Upper lobe of left lung (tissue), 6 donors: ENCODE measurements around the gene TCF7L1. TPM values are rescaled to one million over a fixed set of nuclear protein-coding genes. Genes with fewer than 3 reads are reported as not detected.

Experiments used
- ATAC-seq, 2 donors: fragments of 200-7000 bp; cut with Tn5 transposase; one replicate each; pipeline ENCODE4 v1.9.1; 2022; ENCODE audit warnings: mild to moderate bottlenecking in 2 of 2, moderate library complexity in 2 of 2; ENCODE audit not compliant: low FRiP score in 2 of 2
- DNase-seq, 2 donors: peaks; one replicate each; pipeline ENCODE4 v3.0.0-alpha.2; 2019 to 2020
- H3K27ac ChIP-seq, 4 donors: fragments of 200-600 bp; sonication (generic); one replicate each; pipeline ENCODE4 v1.5.1; 2016 to 2019
- H3K27me3 ChIP-seq, 4 donors: fragments of 200-600 bp; sonication (generic); one replicate each; pipeline ENCODE4 v1.5.1; 2017 to 2019
- H3K36me3 ChIP-seq, 4 donors: fragments of 200-600 bp; sonication (generic); one replicate each; pipeline ENCODE4 v1.5.1; 2016 to 2019
- H3K4me1 ChIP-seq, 4 donors: fragments of 200-600 bp; sonication (generic); one replicate each; pipeline ENCODE4 v1.5.1; 2018 to 2019
- H3K4me3 ChIP-seq, 4 donors: fragments of 200-600 bp; sonication (generic); one replicate each; pipeline ENCODE4 v1.5.1; 2017 to 2019; ENCODE audit warnings: mild to moderate bottlenecking in 2 of 4, moderate library complexity in 1 of 4
- H3K9me3 ChIP-seq, 4 donors: fragments of 200-600 bp; sonication (generic); one replicate each; pipeline ENCODE4 v1.5.1; 2018 to 2019
- CTCF ChIP-seq, 6 experiments: fragments of 450-650 bp in 4 of 6; fragments of 200-600 bp in 2 of 6; sonication (generic) in 2 of 6; IDR thresholded peaks; one replicate each; pipeline ENCODE4 v1.5.1; 2016 to 2019; ENCODE audit warnings: antibody characterized with exemption in 6 of 6
- EP300 ChIP-seq, 4 donors: sonication (generic); formaldehyde crosslinking; IDR thresholded peaks; one replicate each; pipeline ENCODE4 v1.5.1; 2017; ENCODE audit warnings: antibody characterized with exemption in 4 of 4, control low read depth in 2 of 4
- POLR2A ChIP-seq, 4 donors: fragments of 450-650 bp; IDR thresholded peaks; one replicate each; pipeline ENCODE4 v1.5.1; 2016 to 2017; ENCODE audit warnings: antibody characterized with exemption in 4 of 4, mild to moderate bottlenecking in 2 of 4
- POLR2AphosphoS5 ChIP-seq, 2 donors: sonication (generic); formaldehyde crosslinking; IDR thresholded peaks; one replicate each; pipeline ENCODE4 v1.5.1; 2017; ENCODE audit warnings: antibody characterized with exemption in 2 of 2
- WGBS, 2 donors: methylation state at CpG; one replicate each; pipeline ENCODE4 v1.1.5; 2017 to 2018; 5-methylcytosine and 5-hydroxymethylcytosine counted together
- total RNA-seq, 6 donors: library from RNA; depleted of rRNA in 4 of 6; stranded (reverse); fragments of >200 nt in 4 of 6; gene quantifications; one replicate each; pipeline versions ENCODE4 v1.1.0 to v1.2.1, GENCODE V29; 2016 to 2021
- donor health status: DM: no; HTN: no; CAD: no; lungs with moderate emphysema.
- donor health status: DM: no; HTN: yes; CAD: no; lungs with severe emphysema.

The TCF7L1 gene
- total RNA-seq, 6 donors from 2014 or later: 7.3 to 18.4 (median 11.2) TPM

GRCh38 chr2:85244828-85245227, 111.6 kb downstream of the TCF7L1 start:
- H3K4me3 ChIP-seq: no peak overlapping the region
- H3K36me3 ChIP-seq: no peaks in the 10 kb centered on the region
- ATAC-seq: no peak
- H3K9me3 ChIP-seq: no peaks in the 10 kb centered on the region
- WGBS, 2 donors: 80 to 86% methylated on average over 7 of the region's 7 CpGs
- peaks cover 22 to 43% (median 32%) of the 10 kb centered on the region in 4 donors for H3K4me1 ChIP-seq
- no peak for TF ChIP-seq POLR2AphosphoS5 (IDR thresholded peaks at IDR 0.05)
- TF ChIP-seq EP300 (IDR thresholded peaks at IDR 0.05): no peak
- no peak for TF ChIP-seq POLR2A (IDR thresholded peaks at IDR 0.05)
- no peak for TF ChIP-seq CTCF (IDR thresholded peaks at IDR 0.05)
- no peak overlapping the region for H3K27ac ChIP-seq
- no peak for DNase-seq
- no peaks in the 10 kb centered on the region for H3K27me3 ChIP-seq

- no peaks in the 10 kb centered on the region for H3K27me3 ChIP-seq
- no peaks in the 10 kb centered on the region for H3K36me3 ChIP-seq
- DNase-seq: no peak
- WGBS, 2 donors: 88 to 97% methylated on average over 4 of the region's 4 CpGs
- H3K27ac ChIP-seq: no peak overlapping the region
- TF ChIP-seq CTCF (IDR thresholded peaks at IDR 0.05) (no peak), EP300 (IDR thresholded peaks at IDR 0.05) (no peak), POLR2AphosphoS5 (IDR thresholded peaks at IDR 0.05) (no peak), POLR2A (IDR thresholded peaks at IDR 0.05) (no peak)
- no peak for ATAC-seq
- H3K9me3 ChIP-seq: no peaks in the 10 kb centered on the region
- no peak overlapping the region for H3K4me3 ChIP-seq
- peaks cover 22 to 38% (median 36%) of the 10 kb centered on the region in 4 donors for H3K4me1 ChIP-seq
Observed at GRCh38 chr2:85245891-85246290, 112.7 kb downstream of the TCF7L1 start.

DNA sequence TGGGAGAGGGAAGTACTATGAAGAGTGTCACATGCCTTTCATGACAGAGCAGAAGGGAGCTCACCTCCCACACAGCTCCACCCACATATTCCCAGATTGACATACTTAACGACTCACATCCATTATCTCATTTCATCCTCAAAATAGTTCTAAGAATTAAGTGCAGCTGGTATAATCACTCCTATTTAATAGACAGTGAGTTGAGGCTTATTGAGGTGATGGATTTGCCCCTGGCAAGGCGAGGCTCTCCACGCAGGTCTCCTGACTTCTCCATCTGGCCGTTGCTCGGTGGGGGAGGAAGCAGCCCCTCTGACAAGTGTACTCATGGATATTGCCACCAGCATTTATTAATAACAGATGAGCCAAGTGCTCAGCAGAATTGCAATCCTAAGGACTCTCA, 113.2 kb downstream of the TCF7L1 start:
- ATAC-seq (peak in 1 of 2 donors; percentile 54), DNase-seq (no peak)
- Histone ChIP-seq H3K4me3 (no peak overlapping the region), H3K4me1 (peaks cover 21 to 39% (median 36%) of the 10 kb centered on the region in 4 donors), H3K27ac (no peak overlapping the region), H3K27me3 (no peaks in the 10 kb centered on the region), H3K9me3 (no peaks in the 10 kb centered on the region), H3K36me3 (no peaks in the 10 kb centered on the region)
- WGBS, 2 donors: 73 to 78% methylated on average over 5 of the region's 5 CpGs
- TF ChIP-seq POLR2AphosphoS5 (IDR thresholded peaks at IDR 0.05) (no peak), EP300 (IDR thresholded peaks at IDR 0.05) (no peak), POLR2A (IDR thresholded peaks at IDR 0.05) (no peak), CTCF (IDR thresholded peaks at IDR 0.05) (no peak)

DNA sequence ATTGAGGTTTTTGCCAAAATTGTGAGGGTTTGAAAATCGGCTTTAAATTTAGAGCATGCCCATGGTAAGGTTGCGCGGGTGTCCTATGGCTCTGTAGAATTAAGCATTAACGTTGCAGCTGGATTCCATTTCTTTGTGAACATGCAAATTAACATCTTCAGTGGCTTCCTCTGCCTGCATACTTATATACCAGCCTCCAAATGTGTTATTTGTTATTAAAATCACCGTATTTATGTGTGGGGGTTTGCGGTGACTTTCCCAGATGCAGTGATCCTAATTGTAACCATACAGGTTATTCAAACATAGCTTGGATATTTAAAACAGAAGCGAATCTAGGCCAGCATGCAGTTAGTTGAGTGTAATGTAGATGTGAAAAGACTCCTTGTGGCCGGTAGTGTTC, 114.4 kb downstream of the TCF7L1 start:
- H3K36me3 ChIP-seq: no peaks in the 10 kb centered on the region
- H3K27me3 ChIP-seq: no peaks in the 10 kb centered on the region
- no peaks in the 10 kb centered on the region for H3K9me3 ChIP-seq
- H3K4me3 ChIP-seq: no peak overlapping the region
- no peak for DNase-seq
- H3K4me1 ChIP-seq: peaks cover 21 to 37% (median 34%) of the 10 kb centered on the region in 4 donors
- WGBS, 2 donors: 85 to 93% methylated on average over 8 of the region's 8 CpGs
- H3K27ac ChIP-seq: no peak overlapping the region
- ATAC-seq: no peak
- TF ChIP-seq POLR2A (IDR thresholded peaks at IDR 0.05): no peak
- no peak for TF ChIP-seq POLR2AphosphoS5 (IDR thresholded peaks at IDR 0.05)
- no peak for TF ChIP-seq EP300 (IDR thresholded peaks at IDR 0.05)

DNA sequence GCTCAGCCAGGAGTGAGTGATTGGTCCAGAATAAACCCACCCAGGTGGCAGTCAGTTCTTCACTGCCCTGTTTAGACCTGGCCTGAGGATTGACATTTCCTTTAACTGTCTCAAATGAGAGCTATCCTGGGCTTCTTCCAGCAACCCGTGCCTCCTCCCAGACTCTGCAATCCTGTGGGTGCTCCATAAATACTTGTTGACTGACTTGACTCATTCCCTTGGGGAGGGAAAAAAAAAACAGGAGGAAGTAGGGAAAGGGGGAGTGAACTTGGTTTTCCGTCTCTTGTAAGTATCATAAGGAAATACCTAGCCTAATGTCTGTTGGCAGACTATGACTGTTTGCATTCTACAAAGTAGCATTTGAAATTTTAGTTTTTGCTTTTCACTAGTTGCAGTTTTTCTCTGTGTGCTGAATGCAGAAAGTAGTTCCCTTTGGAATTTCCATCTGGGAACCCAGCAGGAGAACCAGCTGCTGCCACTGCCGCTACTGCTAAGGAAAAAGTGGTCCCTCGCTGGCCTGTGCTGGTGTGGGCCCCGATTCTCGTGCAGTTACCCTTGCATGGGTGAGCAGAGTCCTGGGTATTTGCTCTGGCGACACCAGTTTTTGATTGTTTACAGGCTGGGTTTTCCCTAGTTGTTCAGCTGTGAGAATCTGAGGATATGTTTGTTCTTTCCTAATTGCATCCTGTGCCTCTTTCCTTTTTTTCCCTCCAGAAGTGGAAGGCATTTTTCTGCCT, 115.7 kb downstream of the TCF7L1 start:
- peak overlapping the region; percentile 13 to 68 (median 44) for H3K27ac ChIP-seq
- DNase-seq (peak in 1 of 2 donors; percentile 47), ATAC-seq (peak; percentile 39 to 66)
- 31 to 52% methylated on average over 7 of the region's 7 CpGs for WGBS, 2 donors
- no peaks in the 10 kb centered on the region for H3K36me3 ChIP-seq
- H3K9me3 ChIP-seq: no peaks in the 10 kb centered on the region
- no peak for TF ChIP-seq POLR2AphosphoS5 (IDR thresholded peaks at IDR 0.05)
- no peak for TF ChIP-seq EP300 (IDR thresholded peaks at IDR 0.05)
- TF ChIP-seq POLR2A (IDR thresholded peaks at IDR 0.05): no peak
- no peak for TF ChIP-seq CTCF (IDR thresholded peaks at IDR 0.05)
- H3K4me3 ChIP-seq: no peak overlapping the region
- H3K4me1 ChIP-seq: peaks cover 21 to 29% (median 27%) of the 10 kb centered on the region in 4 donors
- H3K27me3 ChIP-seq: no peaks in the 10 kb centered on the region
